GM08714 (cell line): ENCODE results near the gene NME5.

Source experiments
- H3K4me3 ChIP-seq: fragments of 200-500 bp; sonication (Bioruptor generic); 2 replicates; pipeline ENCODE4 v1.5.1; 2014; ENCODE audit warnings: mild to moderate bottlenecking, low read length, inconsistent platforms
- ZNF274 ChIP-seq: IDR thresholded peaks from 2 replicates; pipeline ENCODE4 v1.6.1; 2012; ENCODE audit warnings: mild to moderate bottlenecking, low read depth, low read length

Gene NME5, protein sequence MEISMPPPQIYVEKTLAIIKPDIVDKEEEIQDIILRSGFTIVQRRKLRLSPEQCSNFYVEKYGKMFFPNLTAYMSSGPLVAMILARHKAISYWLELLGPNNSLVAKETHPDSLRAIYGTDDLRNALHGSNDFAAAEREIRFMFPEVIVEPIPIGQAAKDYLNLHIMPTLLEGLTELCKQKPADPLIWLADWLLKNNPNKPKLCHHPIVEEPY

DNA sequence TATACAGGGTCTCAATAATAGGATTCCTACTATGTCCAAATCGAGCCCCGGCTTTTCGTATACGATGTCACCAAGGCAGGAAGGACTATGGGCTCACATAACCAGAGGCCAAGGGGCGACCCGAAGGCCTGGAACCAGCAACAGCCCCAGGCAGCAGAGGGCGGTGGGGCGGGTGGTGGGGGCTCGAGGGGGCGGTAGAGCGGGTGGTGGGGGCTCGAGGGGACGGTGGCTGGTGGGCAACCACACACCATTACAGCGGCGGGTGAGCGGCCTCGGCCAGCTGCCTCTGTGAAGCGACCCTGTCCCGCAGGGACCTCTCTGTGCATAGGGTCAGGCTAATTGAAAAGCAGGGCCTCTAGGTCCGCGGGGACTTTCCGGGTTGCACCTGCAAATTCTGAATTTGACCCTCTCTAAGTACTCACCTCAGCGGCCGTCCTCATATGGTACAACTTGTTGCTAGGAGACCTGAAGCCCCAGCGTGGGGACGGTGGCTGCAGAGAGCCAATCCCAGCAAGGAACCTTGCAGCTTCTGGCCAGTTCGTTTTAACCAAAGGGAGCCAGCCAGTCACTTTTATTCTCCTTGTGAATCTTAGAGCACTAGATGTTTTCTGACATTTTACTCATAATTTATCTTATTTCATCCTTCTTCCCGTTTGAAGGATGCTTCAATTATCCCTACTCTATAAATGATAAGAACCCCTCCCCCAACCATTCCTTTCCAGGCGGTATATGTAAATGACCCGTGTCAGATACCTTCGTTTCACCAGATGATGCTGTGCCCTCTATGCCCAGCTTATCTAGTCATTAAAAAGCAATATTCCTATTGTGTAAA, at the start of gene NME5:
Gene NME5 (minus strand): TSS at position 480 of the 832 bp plus-strand sequence. CDS start 648 bp downstream, outside the sequence.
- H3K4me3 ChIP-seq, result peak within 1 kb of the TSS; percentile 50; the same call in 1 of the 2 replicates

DNA sequence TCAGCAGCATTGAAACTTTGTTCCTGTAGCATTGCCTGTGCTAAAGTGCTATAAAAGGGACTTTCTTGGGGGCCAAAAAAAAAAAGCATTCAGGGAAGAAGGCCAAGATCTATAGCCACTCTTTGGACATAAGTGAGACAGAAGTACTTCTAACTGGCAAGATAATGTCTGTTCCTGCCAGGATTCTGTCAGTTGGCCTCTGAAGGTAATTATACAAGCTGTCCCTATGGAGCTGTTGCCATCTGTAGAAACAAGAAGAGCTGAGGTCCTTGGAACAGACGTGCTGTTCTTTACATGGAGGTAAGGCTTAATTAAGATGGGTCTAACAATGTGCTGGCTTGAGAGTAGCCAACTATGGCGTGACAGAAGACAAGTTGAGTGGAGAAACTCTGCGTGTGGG, 49.4 kb upstream of the NME5 start:
- no peak overlapping the region for H3K4me3 ChIP-seq
- no peak for TF ChIP-seq ZNF274

More for the DNA sequence above, at the start of gene NME5:
- no peak for TF ChIP-seq ZNF274

DNA sequence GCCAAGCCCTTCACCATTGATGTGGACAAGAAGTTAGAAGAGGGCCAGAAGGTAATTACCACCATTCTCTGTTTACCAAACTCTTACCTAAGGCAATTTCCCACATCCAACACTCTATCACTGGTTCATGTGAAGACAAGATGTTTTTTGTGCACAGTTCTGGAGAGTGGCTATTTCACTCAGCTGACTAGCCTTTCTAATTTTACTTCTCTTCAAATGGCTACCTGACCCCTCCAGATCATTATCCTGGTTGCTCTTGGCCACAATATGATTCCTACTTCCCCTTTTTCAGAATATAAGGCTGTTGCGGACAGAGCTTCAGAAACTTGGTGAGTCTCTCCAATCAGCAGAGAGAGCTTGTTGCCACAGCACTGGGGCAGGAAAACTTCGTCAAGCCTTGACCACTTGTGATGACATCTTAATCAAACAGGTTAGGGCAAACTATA, 46.8 kb upstream of the NME5 start:
- no peak for TF ChIP-seq ZNF274

DNA sequence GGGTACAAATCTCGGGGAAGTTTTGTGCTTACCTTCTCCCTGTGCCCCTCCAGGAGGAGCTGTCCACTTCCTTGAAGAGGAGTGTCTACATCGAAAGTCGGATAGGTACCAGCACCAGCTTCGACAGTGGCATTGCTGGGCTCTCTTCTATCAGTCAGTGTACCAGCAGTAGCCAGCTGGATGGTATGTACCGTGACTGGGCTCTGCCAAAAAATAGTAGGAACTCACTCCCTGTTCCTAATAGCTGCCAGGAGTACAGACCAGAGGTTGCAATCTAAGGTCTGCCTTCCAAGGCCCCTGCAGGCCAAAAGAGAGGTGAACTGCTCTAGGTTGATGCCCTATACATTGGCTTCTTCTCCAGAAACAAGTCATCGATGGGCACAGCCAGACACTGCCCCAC, 43.6 kb upstream of the NME5 start:
- TF ChIP-seq ZNF274, result no peak
- H3K4me3 ChIP-seq, result no peak overlapping the region

More for the DNA sequence above, 46.8 kb upstream of the NME5 start:
- H3K4me3 ChIP-seq, result no peak overlapping the region

DNA sequence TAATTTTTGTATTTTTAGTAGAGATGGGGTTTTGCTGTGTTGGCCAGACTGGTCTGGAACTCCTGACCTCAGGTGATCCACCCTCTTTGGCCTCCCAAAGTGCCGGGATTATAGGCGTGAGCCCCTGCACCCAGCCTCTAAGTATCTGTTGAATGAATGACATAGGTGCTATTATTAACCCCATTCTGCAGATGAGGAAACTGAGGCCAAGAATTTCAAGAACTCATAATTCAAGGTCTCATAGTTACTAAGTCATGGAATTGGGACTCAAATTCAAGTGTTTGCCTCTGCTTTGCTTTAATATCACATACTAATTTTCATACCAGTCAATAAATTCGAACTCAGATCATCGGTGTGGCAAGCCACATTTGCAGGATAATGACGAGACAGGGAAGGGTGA, 41.6 kb upstream of the NME5 start:
- H3K4me3 ChIP-seq, result no peak overlapping the region
- no peak for TF ChIP-seq ZNF274

DNA sequence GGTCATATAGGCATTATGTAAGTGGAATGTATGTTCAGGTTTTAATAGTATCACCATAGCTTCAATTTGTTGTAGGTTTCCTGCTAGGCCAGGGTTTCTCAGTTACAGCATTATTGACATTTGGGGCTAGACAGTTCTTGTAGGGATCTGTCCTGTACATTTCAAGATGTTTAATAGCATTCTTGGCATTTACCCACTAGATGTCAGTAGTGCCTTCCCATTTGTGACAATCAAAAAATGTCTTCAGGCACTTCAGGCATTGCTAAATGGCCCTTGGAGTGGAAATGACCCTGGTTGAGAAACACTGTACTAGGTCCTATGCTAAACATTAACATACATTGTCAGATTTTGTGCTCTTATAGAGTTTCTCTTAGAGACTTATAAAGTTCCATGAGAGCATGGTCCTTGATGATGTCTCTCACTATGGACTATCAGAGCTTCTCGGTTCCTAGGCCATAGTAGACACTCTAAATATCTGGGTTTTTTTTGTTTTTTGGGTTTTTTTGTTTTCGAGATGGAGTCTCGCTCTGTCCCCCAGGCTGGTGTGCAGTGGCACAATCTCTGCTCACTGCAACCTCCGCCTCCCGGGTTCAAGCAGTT, 41.1 kb upstream of the NME5 start:
- peak overlapping the region; percentile 99; the same call in 1 of the 2 replicates for H3K4me3 ChIP-seq
- TF ChIP-seq ZNF274, result no peak

DNA sequence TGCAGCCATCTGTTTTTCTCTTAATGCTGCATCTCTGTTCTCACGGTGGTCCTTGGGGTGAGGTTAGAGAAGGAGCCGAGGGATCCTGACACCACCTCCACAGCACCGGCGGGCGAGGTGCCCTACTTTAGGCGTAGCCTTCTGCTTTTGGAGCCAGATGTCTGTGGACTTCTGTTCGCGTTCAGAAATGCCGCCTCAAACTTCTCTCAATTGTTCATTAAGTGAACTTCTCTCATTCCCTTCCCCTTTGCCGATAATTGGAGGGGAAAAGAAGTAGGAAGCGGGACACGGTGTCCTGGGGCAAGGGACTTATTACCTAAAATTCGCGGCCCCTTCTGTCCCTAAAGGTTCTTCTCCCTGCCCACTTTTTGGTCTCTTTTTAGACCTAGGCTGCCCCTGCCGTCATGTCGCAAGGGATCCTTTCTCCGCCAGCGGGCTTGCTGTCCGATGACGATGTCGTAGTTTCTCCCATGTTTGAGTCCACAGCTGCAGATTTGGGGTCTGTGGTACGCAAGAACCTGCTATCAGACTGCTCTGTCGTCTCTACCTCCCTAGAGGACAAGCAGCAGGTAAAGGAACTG, 40.1 kb upstream of the NME5 start:
- TF ChIP-seq ZNF274, result no peak
- H3K4me3 ChIP-seq, result peak overlapping the region; percentile 99

DNA sequence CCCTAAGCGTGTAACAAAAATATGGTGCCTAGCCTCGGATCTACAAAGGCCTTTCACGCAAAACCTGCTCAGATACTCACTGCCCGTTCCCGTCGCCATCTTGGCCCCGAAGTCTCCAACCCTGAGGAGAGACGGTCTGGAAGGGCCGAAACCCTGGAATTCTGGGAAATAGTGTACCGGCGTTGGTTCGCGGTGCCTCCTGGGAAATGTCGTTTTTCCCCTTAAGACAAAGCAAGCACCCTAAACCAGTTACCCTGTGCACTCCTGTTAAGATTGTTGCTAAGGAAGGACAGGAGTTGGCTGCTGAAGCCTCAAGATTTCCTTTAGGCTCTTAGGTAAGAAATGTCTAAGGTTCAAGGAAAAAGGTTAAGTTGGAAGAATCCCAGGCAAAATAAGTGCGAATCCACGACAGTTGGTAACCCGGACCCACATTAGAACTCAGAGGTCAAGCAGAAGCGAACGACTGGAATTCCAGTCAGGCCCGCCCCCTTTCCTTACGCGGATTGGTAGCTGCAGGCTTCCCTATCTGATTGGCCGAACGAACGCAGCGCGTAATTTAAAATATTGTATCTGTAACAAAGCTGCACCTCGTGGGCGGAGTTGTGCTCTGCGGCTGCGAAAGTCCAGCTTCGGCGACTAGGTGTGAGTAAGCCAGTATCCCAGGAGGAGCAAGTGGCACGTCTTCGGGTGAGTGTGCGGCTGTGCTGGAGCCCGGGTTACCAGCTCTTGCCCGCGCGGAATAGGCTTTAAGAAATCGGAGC, 39.5 kb upstream of the NME5 start, which contains the start of the genes BRD8 and KIF20A:
Gene BRD8 (minus strand): TSS at position 115 of the 761 bp plus-strand sequence. CDS start 16 bp downstream, at position 99.
Gene KIF20A (plus strand): TSS at position 597 of the 761 bp plus-strand sequence. CDS start 569 bp downstream, outside the sequence.
- TF ChIP-seq ZNF274, result no peak
- H3K4me3 ChIP-seq, result peak within 1 kb of the TSS; percentile 99

DNA sequence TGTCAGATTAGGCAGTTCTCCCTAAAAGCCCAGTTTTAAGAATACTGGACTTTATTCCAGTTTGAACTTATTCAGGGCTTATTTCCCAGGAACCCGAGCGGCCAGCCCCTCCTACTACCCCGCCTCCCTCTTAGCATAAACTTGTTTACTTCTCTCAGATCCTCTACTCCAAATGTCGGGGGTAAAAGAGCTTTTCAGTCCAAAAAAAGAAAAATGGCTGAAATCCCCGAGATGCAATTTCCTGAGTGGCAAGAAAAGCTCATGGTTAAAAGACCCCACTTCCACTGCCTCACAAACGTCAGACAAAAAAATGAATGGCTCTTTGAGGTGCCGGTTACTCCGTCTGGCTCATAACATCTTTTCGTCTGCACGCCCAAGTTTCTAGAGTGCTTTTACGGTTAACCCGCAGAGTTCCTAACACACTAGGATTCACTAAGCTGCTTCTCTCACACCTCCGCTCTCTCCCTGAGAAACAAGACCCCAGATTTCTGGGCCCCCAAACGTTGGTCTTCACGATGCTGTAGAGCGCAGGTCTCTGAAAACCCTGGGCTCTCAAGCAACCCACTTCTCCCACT, 38.8 kb upstream of the NME5 start:
- H3K4me3 ChIP-seq, result peak overlapping the region; percentile 99
- TF ChIP-seq ZNF274, result no peak

DNA sequence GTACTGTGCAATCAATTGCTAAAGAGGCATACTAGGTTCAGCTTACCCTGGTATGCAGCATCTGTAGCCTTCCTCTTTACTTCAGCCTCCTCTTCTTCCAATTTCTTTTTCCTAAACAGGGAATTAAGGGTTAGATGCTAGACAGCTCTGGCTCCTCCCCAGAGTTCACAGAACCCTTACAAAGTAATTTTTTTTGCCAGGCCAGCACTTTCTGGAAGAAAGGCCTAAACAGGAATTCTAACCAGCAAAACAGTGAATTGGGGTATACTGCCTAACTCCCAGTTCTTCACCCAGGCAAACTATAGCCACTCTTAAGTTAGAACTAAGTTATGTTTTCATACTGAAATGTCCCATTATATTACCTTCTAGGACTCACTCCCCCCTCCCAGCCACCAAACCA, 31.1 kb upstream of the NME5 start:
- no peak for TF ChIP-seq ZNF274
- no peak overlapping the region for H3K4me3 ChIP-seq

DNA sequence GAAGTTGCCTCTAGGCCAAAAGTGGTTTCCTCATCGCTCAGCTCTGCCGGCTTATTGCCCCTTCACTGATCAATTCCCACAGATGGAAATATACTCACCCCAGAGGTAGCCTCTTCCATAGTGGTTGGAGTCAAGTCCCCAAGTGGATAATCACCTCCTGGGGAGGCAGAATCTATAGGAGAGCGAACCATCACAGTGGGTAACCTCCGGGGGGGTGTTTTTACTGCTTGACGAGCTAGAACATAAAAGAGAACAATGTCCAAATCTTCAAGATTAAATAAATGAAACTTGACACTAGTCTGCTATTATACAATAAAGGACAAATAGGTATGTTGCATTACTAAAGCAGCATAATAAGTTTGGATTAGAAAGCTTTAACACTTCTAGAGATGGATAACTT, 29.9 kb upstream of the NME5 start:
- TF ChIP-seq ZNF274, result no peak
- no peak overlapping the region for H3K4me3 ChIP-seq

DNA sequence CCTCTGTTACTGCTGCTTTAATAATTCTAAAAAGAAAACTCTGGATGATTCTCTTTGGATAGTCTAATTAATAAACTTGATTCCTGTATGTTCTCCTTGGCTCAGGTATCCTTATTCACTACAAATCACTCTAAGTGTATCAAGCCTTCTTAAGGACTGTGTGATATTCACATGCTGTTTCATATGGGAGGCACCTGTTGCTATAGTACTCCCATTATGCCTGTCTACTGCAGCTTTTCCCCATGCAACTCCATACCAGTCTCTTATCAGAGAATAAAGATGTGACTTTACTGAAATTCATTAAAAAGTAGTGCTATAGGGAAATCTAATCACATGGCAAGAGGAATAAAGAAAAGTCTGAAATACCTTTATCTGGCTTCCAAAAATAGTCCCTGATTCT, 24.5 kb upstream of the NME5 start:
- no peak overlapping the region for H3K4me3 ChIP-seq
- no peak for TF ChIP-seq ZNF274

DNA sequence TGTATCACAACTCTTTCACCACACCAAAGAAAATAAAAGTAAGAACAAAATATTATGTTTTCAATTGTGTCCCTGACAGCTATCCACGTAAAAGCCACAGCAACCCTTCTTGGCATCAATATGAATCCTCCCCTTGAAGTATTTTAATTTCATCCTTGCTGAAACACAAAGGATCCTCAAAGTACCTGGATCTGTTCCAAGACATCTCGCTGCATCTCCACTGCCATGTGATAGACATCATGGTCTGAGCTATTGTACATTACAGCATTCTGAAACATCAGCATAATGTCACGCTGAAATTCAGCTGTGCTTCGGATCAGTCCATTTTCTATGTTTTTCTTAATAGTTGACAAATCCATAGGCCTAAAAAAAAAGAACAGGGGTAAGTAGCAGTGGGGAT, 21.5 kb upstream of the NME5 start:
- no peak overlapping the region for H3K4me3 ChIP-seq
- no peak for TF ChIP-seq ZNF274
